GM21717 (cell line): ENCODE results near the gene PLTP.
"Not testable (repeated sequence)": the region's sequence is repeated elsewhere in the genome, so short reads cannot be mapped to it uniquely, and the experiment has no call there.

ENCODE experiments used
- ATAC-seq: cut with Tn5 transposase; IDR thresholded peaks from one replicate; pipeline ENCODE4 v1.9.1; 2021; ENCODE audit warnings: mild to moderate bottlenecking, moderate library complexity; ENCODE audit not compliant: unreplicated experiment

PLTP gene

GRCh38 chr20:45901332-45901731 lies 10.6 kb downstream of the PLTP start:
- not testable (repeated sequence) for ATAC-seq

GRCh38 chr20:45899046-45899835 lies 12.7 kb downstream of the PLTP start:
- no peak for ATAC-seq

GRCh38 chr20:45898285-45898684 lies 13.7 kb downstream of the PLTP start:
- no peak for ATAC-seq

- ATAC-seq, result no peak
Measured at GRCh38 chr20:45897692-45898091, 14.3 kb downstream of the PLTP start.

- ATAC-seq, result no peak
Measured at GRCh38 chr20:45897289-45897688, 14.7 kb downstream of the PLTP start.

GRCh38 chr20:45896641-45897161 lies 15.3 kb downstream of the PLTP start:
- ATAC-seq, result no peak

- no peak for ATAC-seq
Measured at GRCh38 chr20:45894797-45895196, 17.2 kb downstream of the PLTP start.

- no peak for ATAC-seq
Measured at GRCh38 chr20:45893831-45894230, 18.1 kb downstream of the PLTP start.

- no peak for ATAC-seq
Measured at GRCh38 chr20:45892828-45893500, 19.0 kb downstream of the PLTP start.

- no peak for ATAC-seq
Measured at GRCh38 chr20:45892049-45892825, 19.7 kb downstream of the PLTP start.

GRCh38 chr20:45890985-45891983 lies 20.7 kb downstream of the PLTP start, which contains the start of the genes CTSA and NEURL2:
CTSA (plus strand) TSS chr20:45891335; CDS start chr20:45891569, 234 bp downstream.
NEURL2 (minus strand) TSS chr20:45891208; CDS start chr20:45890991, 217 bp downstream.
- no peak for ATAC-seq

- no peak for ATAC-seq
Measured at GRCh38 chr20:45890077-45890984, 21.6 kb downstream of the PLTP start.

GRCh38 chr20:45888681-45889080 lies 23.3 kb downstream of the PLTP start:
- ATAC-seq, result no peak

GRCh38 chr20:45887346-45887715 lies 24.6 kb downstream of the PLTP start, which contains the start of gene SPATA25:
SPATA25 (minus strand) TSS chr20:45887622; CDS start chr20:45887590, 32 bp downstream.
- no peak for ATAC-seq

- no peak for ATAC-seq
Measured at GRCh38 chr20:45886590-45887345, 25.2 kb downstream of the PLTP start.

GRCh38 chr20:45883100-45883469 lies 28.9 kb downstream of the PLTP start:
- no peak for ATAC-seq

GRCh38 chr20:45882469-45883099 lies 29.4 kb downstream of the PLTP start:
- ATAC-seq, result no peak
